SKM-1 (cell line): ENCODE measurements around the gene MMAA.
A peak's percentile ranks its signal among the peaks of the same experiment; 100 is the strongest.
"Not testable (repeated sequence)": the region's sequence is repeated elsewhere in the genome, so short reads cannot be mapped to it uniquely, and the experiment has no call there.

Experiments
- DNase-seq: peaks from one replicate; lab custom pipeline; 2025; ENCODE audit not compliant: unreplicated experiment; lab: John Stamatoyannopoulos, UW

The MMAA gene

GRCh38 chr4:145618932-145619638, at the start of gene MMAA:
Gene MMAA (plus strand): TSS chr4:145619385. CDS start chr4:145639140, 19,755 bp downstream.
- peak; percentile 70 for DNase-seq

GRCh38 chr4:145574546-145574945, 44.6 kb upstream of the MMAA start:
- DNase-seq: not testable (repeated sequence)

GRCh38 chr4:145580906-145581305, 38.3 kb upstream of the MMAA start:
- DNase-seq: no peak

GRCh38 chr4:145583191-145584055, 35.8 kb upstream of the MMAA start:
- no peak for DNase-seq

- DNase-seq: no peak
These were observed 32.0 kb upstream of the MMAA start for GRCh38 chr4:145587088-145587754.

- DNase-seq: not testable (repeated sequence)
These were observed 29.8 kb upstream of the MMAA start for GRCh38 chr4:145589381-145589780.

- no peak for DNase-seq
These were observed 29.1 kb upstream of the MMAA start for GRCh38 chr4:145589916-145590702.

GRCh38 chr4:145602129-145602760, 16.9 kb upstream of the MMAA start:
- no peak for DNase-seq

- DNase-seq: no peak
These were observed 13.2 kb upstream of the MMAA start for GRCh38 chr4:145605941-145606340.

GRCh38 chr4:145609481-145610427, 9.4 kb upstream of the MMAA start:
- DNase-seq: no peak

- no peak for DNase-seq
These were observed 5.5 kb upstream of the MMAA start for GRCh38 chr4:145613566-145614232.

GRCh38 chr4:145614233-145614610, 5.0 kb upstream of the MMAA start:
- no peak for DNase-seq

- DNase-seq: no peak
These were observed 814 bp upstream of the MMAA start for GRCh38 chr4:145618210-145618931.

- no peak for DNase-seq
These were observed 433 bp downstream of the MMAA start for GRCh38 chr4:145619639-145619996.

- not testable (repeated sequence) for DNase-seq
These were observed 2.9 kb downstream of the MMAA start for GRCh38 chr4:145622067-145622466.

GRCh38 chr4:145623831-145624230, 4.6 kb downstream of the MMAA start:
- no peak for DNase-seq

GRCh38 chr4:145625677-145626622, 6.8 kb downstream of the MMAA start:
- no peak for DNase-seq
